NCI-H1436 (cell line): ENCODE results near the gene IQSEC2.
A peak's percentile ranks its signal among the peaks of the same experiment; 100 is the strongest.

ENCODE experiments used
- DNase-seq: peaks from one replicate; lab custom pipeline; 2025; lab: John Stamatoyannopoulos, UW

Gene IQSEC2

GRCh38 chrX:53266914-53267313 is 14.5 kb downstream of the IQSEC2 start:
- DNase-seq = no peak

GRCh38 chrX:53265771-53266574 is 15.4 kb downstream of the IQSEC2 start:
- DNase-seq = no peak

- no peak for DNase-seq
These were observed 17.7 kb downstream of the IQSEC2 start for GRCh38 chrX:53263597-53264094.

GRCh38 chrX:53262918-53263394 is 18.4 kb downstream of the IQSEC2 start:
- no peak for DNase-seq

GRCh38 chrX:53262189-53262917 is 19.0 kb downstream of the IQSEC2 start:
- DNase-seq = no peak

GRCh38 chrX:53261355-53261972 is 19.9 kb downstream of the IQSEC2 start:
- DNase-seq = no peak

- DNase-seq = no peak
These were observed 20.5 kb downstream of the IQSEC2 start for GRCh38 chrX:53260836-53261235.

- DNase-seq = no peak
These were observed 23.5 kb downstream of the IQSEC2 start for GRCh38 chrX:53257670-53258423.

GRCh38 chrX:53257166-53257565 is 24.2 kb downstream of the IQSEC2 start:
- DNase-seq = no peak

GRCh38 chrX:53256446-53257041 is 24.8 kb downstream of the IQSEC2 start:
- DNase-seq = peak; percentile 62

- DNase-seq = no peak
These were observed 25.6 kb downstream of the IQSEC2 start for GRCh38 chrX:53255738-53256191.

GRCh38 chrX:53254570-53255461 is 26.6 kb downstream of the IQSEC2 start:
- DNase-seq = no peak

- no peak for DNase-seq
These were observed 27.9 kb downstream of the IQSEC2 start for GRCh38 chrX:53253293-53254020.

GRCh38 chrX:53251307-53251706 is 30.1 kb downstream of the IQSEC2 start:
- DNase-seq = no peak

GRCh38 chrX:53250556-53250955 is 30.8 kb downstream of the IQSEC2 start:
- no peak for DNase-seq

GRCh38 chrX:53249408-53250042 is 31.9 kb downstream of the IQSEC2 start:
- DNase-seq = no peak

GRCh38 chrX:53247928-53248327 is 33.5 kb downstream of the IQSEC2 start:
- DNase-seq = no peak

GRCh38 chrX:53246231-53246630 is 35.2 kb downstream of the IQSEC2 start:
- no peak for DNase-seq

- DNase-seq = no peak
These were observed 36.8 kb downstream of the IQSEC2 start for GRCh38 chrX:53244610-53245009.
